ENCODE measurements around the gene DCTN3. TPM values are rescaled to one million over a fixed set of nuclear protein-coding genes. Genes with fewer than 3 reads are reported as not detected.
A peak's percentile ranks its signal among the peaks of the same experiment; 100 is the strongest.
"Not testable (repeated sequence)": the region's sequence is repeated elsewhere in the genome, so short reads cannot be mapped to it uniquely, and the experiment has no call there.

The DCTN3 gene
- total RNA-seq, 4 donors from 2014 or later = 41.6 to 78.9 (median 54.0) TPM

GRCh38 chr9:34646211-34647083 lies 26.2 kb upstream of the DCTN3 start, which contains the start of gene GALT:
TSS of gene GALT (plus strand) at chr9:34646675. CDS start at chr9:34646705, 30 bp downstream.
- peaks cover 18 to 27% (median 22%) of the 10 kb centered on the region in 4 donors for H3K4me1 ChIP-seq
- intact Hi-C loops (cut with DNase I; ENCODE audit: low total_unique reads) = no loop called here
- in situ Hi-C loops (cut with MboI; ENCODE audit: low pct_ligation_motif_present in 1 of 4, low pct_unique_long_range_greater_than_20kb in 1 of 4, low sequenced_read_pairs in 3 of 4) = no loop called here

GRCh38 chr9:34644766-34645314 lies 24.5 kb upstream of the DCTN3 start:
- Histone ChIP-seq H3K36me3 (peaks cover 0 to 14% (median 4%) of the 10 kb centered on the region in 4 donors), H3K27me3 (no peaks in the 10 kb centered on the region), H3K27ac (no peak overlapping the region), H3K4me3 (no peak overlapping the region), H3K4me1 (peaks cover 12 to 20% (median 19%) of the 10 kb centered on the region in 4 donors), H3K9me3 (no peaks in the 10 kb centered on the region)
- intact Hi-C loops (cut with DNase I; ENCODE audit: low total_unique reads) = no loop called here
- no peak for DNase-seq
- in situ Hi-C loops (cut with MboI; ENCODE audit: low pct_ligation_motif_present in 1 of 4, low pct_unique_long_range_greater_than_20kb in 1 of 4, low sequenced_read_pairs in 3 of 4) = no loop called here
- TF ChIP-seq POLR2A (IDR thresholded peaks at IDR 0.05) = no peak
- no peak for TF ChIP-seq EP300 (IDR thresholded peaks at IDR 0.05; ENCODE audit: low read depth)
- no peak for TF ChIP-seq POLR2AphosphoS5 (IDR thresholded peaks at IDR 0.05)
- TF ChIP-seq CTCF (IDR thresholded peaks at IDR 0.05) = no peak

More at GRCh38 chr9:34646211-34647083, 26.2 kb upstream of the DCTN3 start, which contains the start of gene GALT:
- peak; percentile 98 for DNase-seq
- peak within 1 kb of the TSS; percentile 84 to 96 (median 91) for H3K27ac ChIP-seq
- H3K4me3 ChIP-seq = peak within 1 kb of the TSS; percentile 49 to 67 (median 59)
- 6 to 60% methylated on average over 1 to 42 of the region's 43 CpGs for WGBS, 2 donors (ENCODE audit: low coverage in 1 of 2)
- H3K36me3 ChIP-seq = peaks cover 0 to 14% (median 4%) of the 10 kb centered on the region in 4 donors
- H3K27me3 ChIP-seq = no peaks in the 10 kb centered on the region
- TF ChIP-seq POLR2A (IDR thresholded peaks at IDR 0.05) (peak; percentile 74), EP300 (IDR thresholded peaks at IDR 0.05; ENCODE audit: low read depth) (no peak), CTCF (IDR thresholded peaks at IDR 0.05) (peak; percentile 26 to 76 (median 36)), POLR2AphosphoS5 (IDR thresholded peaks at IDR 0.05) (peak; percentile 63 to 78 (median 65))
- no peaks in the 10 kb centered on the region for H3K9me3 ChIP-seq

DNA sequence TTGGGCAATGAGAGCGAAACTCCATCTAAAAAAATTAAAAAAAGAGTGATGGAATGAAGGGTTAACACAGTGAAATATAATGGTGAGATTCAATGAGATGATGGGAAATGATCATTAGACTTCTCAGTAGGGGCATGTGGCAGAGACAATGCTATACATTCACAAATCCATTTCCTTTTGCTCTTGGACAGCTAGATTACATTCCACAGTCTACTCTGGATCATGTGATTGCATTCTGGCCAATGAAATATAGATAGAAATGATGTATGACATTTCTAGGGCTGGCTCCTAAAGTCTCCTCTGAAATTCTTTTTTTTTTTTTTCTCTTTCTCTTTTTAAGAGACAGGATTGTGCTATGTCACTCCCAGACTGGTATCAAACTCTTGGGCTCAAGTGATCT lies 22.4 kb upstream of the DCTN3 start:
- H3K9me3 ChIP-seq = no peaks in the 10 kb centered on the region
- peaks cover 11 to 21% (median 17%) of the 10 kb centered on the region in 4 donors for H3K4me1 ChIP-seq
- WGBS, 2 donors (ENCODE audit: low coverage in 1 of 2) = 93 to 100% methylated on average over 1 of the region's 1 CpG
- H3K36me3 ChIP-seq = no peaks in the 10 kb centered on the region
- TF ChIP-seq POLR2AphosphoS5 (IDR thresholded peaks at IDR 0.05) (no peak), POLR2A (IDR thresholded peaks at IDR 0.05) (no peak), EP300 (IDR thresholded peaks at IDR 0.05; ENCODE audit: low read depth) (no peak), CTCF (IDR thresholded peaks at IDR 0.05) (no peak)
- no peak overlapping the region for H3K27ac ChIP-seq
- no peak for DNase-seq
- in situ Hi-C loops (cut with MboI; ENCODE audit: low pct_ligation_motif_present in 1 of 4, low pct_unique_long_range_greater_than_20kb in 1 of 4, low sequenced_read_pairs in 3 of 4) (no loop called here), intact Hi-C loops (cut with DNase I; ENCODE audit: low total_unique reads) (no loop called here)
- H3K27me3 ChIP-seq = no peaks in the 10 kb centered on the region
- no peak overlapping the region for H3K4me3 ChIP-seq

DNA sequence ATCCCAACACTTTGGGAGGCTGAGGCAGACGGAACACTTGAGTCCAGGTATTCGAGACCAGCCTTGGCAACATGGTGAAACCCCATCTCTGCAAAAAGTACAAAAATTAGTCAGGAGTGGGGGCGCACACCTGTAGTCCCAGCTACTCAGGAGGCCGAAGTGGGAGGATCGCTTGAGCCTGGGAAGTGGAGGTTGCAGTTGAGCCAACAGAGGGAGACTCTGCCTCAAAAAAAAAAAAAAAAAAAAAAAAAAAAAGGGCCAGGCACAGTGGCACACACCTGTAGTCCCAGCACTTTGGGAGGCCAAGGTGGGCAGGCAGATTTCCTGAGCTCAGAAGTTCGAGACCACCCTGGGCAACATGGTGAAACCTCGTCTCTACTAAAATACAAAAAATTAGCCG lies 19.0 kb upstream of the DCTN3 start:
- DNase-seq; H3K27ac ChIP-seq; in situ Hi-C loops (cut with MboI; ENCODE audit: low pct_ligation_motif_present in 1 of 4, low pct_unique_long_range_greater_than_20kb in 1 of 4, low sequenced_read_pairs in 3 of 4); H3K4me3 ChIP-seq; H3K36me3 ChIP-seq; intact Hi-C loops (cut with DNase I; ENCODE audit: low total_unique reads); H3K9me3 ChIP-seq; H3K27me3 ChIP-seq: not testable (repeated sequence)
- H3K4me1 ChIP-seq = peaks cover 7 to 29% (median 16%) of the 10 kb centered on the region in 4 donors
- WGBS, 2 donors (ENCODE audit: low coverage in 1 of 2) = 78 to 90% methylated on average over 8 of the region's 8 CpGs

Measured in transverse colon (tissue), 4 donors.